H1 (cell line): ENCODE results near the gene FAM149A. TPM values are rescaled to one million over a fixed set of nuclear protein-coding genes. Genes with fewer than 3 reads are reported as not detected.

Experiments used
- CTCF ChIA-PET: fragments of 300-600 bp; sonication (Branson Sonifier 250); formaldehyde crosslinking; loops from one replicate; lab custom pipeline; 2021; ENCODE audit not compliant: partially characterized antibody; lab: Charles Lee
- POLR2A ChIA-PET: fragments of 300-600 bp; sonication (Branson Sonifier 250); formaldehyde crosslinking; loops from one replicate; lab custom pipeline; 2021; ENCODE audit warnings: inconsistent platforms; ENCODE audit not compliant: partially characterized antibody; lab: Charles Lee
- DNase-seq, 2 experiments: peaks; one replicate each; pipeline versions ENCODE4 v3.0.0 to v3.0.0-alpha.2; 2010 to 2022; ENCODE audit warnings: low spot score in 2 of 2, low read depth in 1 of 2, mixed read lengths in 1 of 2
- FAIRE-seq: peaks from 2 replicates; lab custom pipeline; 2011; peaks lifted over from hg19 to GRCh38; lab: Jason Lieb, UNC
- H2AFZ ChIP-seq: 2 replicates; pipeline ENCODE4 v1.8.1; 2012; ENCODE audit warnings: low read length, inconsistent platforms
- H2AK5ac ChIP-seq: 2 replicates; pipeline ENCODE4 v1.6.1; 2013; ENCODE audit warnings: low read depth, low read length
- H2BK120ac ChIP-seq: replicated peaks from 2 replicates; pipeline ENCODE3; 2013; ENCODE audit warnings: low read depth, low read length, inconsistent platforms
- H2BK12ac ChIP-seq: 2 replicates; pipeline ENCODE4 v1.6.1; 2013; ENCODE audit warnings: low read depth, low read length
- H2BK15ac ChIP-seq: 2 replicates; pipeline ENCODE4 v1.6.1; 2013; ENCODE audit warnings: low read length
- H2BK20ac ChIP-seq: 2 replicates; pipeline ENCODE4 v1.6.1; 2013; ENCODE audit warnings: low read length
- H2BK5ac ChIP-seq: 2 replicates; pipeline ENCODE4 v1.6.1; 2013; ENCODE audit warnings: low read depth, low read length
- H3K14ac ChIP-seq: 2 replicates; pipeline ENCODE4 v1.6.1; 2013; ENCODE audit warnings: inconsistent platforms; ENCODE audit not compliant: insufficient read length
- H3K18ac ChIP-seq: 2 replicates; pipeline ENCODE4 v1.6.1; 2013; ENCODE audit warnings: low read length; ENCODE audit errors: extremely low read depth
- H3K23ac ChIP-seq: 2 replicates; pipeline ENCODE4 v1.6.1; 2013; ENCODE audit warnings: inconsistent platforms; ENCODE audit not compliant: insufficient read length
- H3K23me2 ChIP-seq: 2 replicates; pipeline ENCODE4 v1.6.1; 2013; ENCODE audit warnings: low read depth, low read length
- H3K27ac ChIP-seq: 2 replicates; pipeline ENCODE4 v1.6.1; 2011; ENCODE audit warnings: low read depth, low read length, inconsistent platforms
- H3K27me3 ChIP-seq, 4 experiments: replicated peaks in 1 of 4; 1 replicate in 1 of 4; 2 replicates in 3 of 4; pipeline versions ENCODE4 v1.6.1 to v1.8.1; 2011 to 2013; ENCODE audit warnings: low read length in 3 of 4, mild to moderate bottlenecking in 3 of 4, inconsistent platforms in 2 of 4, mixed read lengths in 2 of 4, moderate library complexity in 1 of 4; ENCODE audit not compliant: control insufficient read depth in 3 of 4, insufficient read depth in 3 of 4; ENCODE audit errors: extremely low read depth in 1 of 4
- H3K36me3 ChIP-seq, 4 experiments: 2 replicates each; pipeline versions ENCODE4 v1.6.1 to v1.8.1; 2011 to 2013; ENCODE audit warnings: mild to moderate bottlenecking in 4 of 4, low read length in 3 of 4, moderate library complexity in 2 of 4, control low read depth in 1 of 4, inconsistent platforms in 1 of 4; ENCODE audit not compliant: insufficient read depth in 4 of 4, control insufficient read depth in 2 of 4
- H3K4ac ChIP-seq: replicated peaks from 2 replicates; pipeline ENCODE3; 2013; ENCODE audit warnings: low read length, low read depth, mixed read lengths, inconsistent platforms; ENCODE audit not compliant: insufficient read length
- H3K4me1 ChIP-seq, 4 experiments: replicated peaks in 1 of 4; 1 replicate in 1 of 4; 2 replicates in 3 of 4; pipeline versions ENCODE4 v1.6.1 to v1.8.1; 2011 to 2013; ENCODE audit warnings: low read length in 3 of 4, inconsistent platforms in 2 of 4, mixed read lengths in 1 of 4; ENCODE audit not compliant: insufficient read depth in 4 of 4, control insufficient read depth in 3 of 4
- H3K4me2 ChIP-seq, 2 experiments: 2 replicates each; pipeline versions ENCODE4 v1.6.1 to v1.8.1; 2011 to 2013; ENCODE audit warnings: low read depth in 2 of 2, low read length in 2 of 2, control low read depth in 1 of 2, inconsistent platforms in 1 of 2, mild to moderate bottlenecking in 1 of 2; ENCODE audit not compliant: insufficient read depth in 1 of 2
- H3K4me3 ChIP-seq, 4 experiments: fragments of 200-600, 300-600 bp in 1 of 4; sonication (generic), shearing (Covaris generic), sonication (Bioruptor Twin) in 1 of 4; 2 replicates each; pipeline versions ENCODE4 v1.5.1 to v1.8.1; 2011 to 2016; ENCODE audit warnings: low read length in 4 of 4, low read depth in 3 of 4, control low read depth in 2 of 4, inconsistent platforms in 2 of 4, mild to moderate bottlenecking in 2 of 4, mixed read lengths in 1 of 4, moderate library complexity in 1 of 4; ENCODE audit not compliant: insufficient read depth in 2 of 4; ENCODE audit errors: extremely low read depth in 1 of 4
- H3K56ac ChIP-seq: replicated peaks from 2 replicates; pipeline ENCODE3; 2013; ENCODE audit warnings: low read depth, mild to moderate bottlenecking, mixed read lengths, low read length, inconsistent platforms; ENCODE audit not compliant: insufficient read length
- H3K79me1 ChIP-seq: 2 replicates; pipeline ENCODE4 v1.6.1; 2013; ENCODE audit warnings: low read depth, low read length, control low read depth
- H3K79me2 ChIP-seq, 2 experiments: 2 replicates each; pipeline versions ENCODE4 v1.6.1 to v1.8.1; 2012 to 2013; ENCODE audit warnings: low read length in 2 of 2, mild to moderate bottlenecking in 2 of 2, inconsistent platforms in 1 of 2; ENCODE audit not compliant: insufficient read depth in 2 of 2, control insufficient read depth in 1 of 2
- H3K9ac ChIP-seq, 4 experiments: replicated peaks in 1 of 4; 1 replicate in 1 of 4; 2 replicates in 3 of 4; pipeline versions ENCODE4 v1.6.1 to v1.8.1; 2011 to 2013; ENCODE audit warnings: low read depth in 3 of 4, low read length in 3 of 4, control low read depth in 2 of 4, mild to moderate bottlenecking in 2 of 4, moderate library complexity in 2 of 4, inconsistent platforms in 1 of 4; ENCODE audit errors: extremely low read depth in 1 of 4
- H3K9me3 ChIP-seq, 2 experiments: 2 replicates each; pipeline versions ENCODE4 v1.6.1 to v1.8.1; 2012 to 2013; ENCODE audit warnings: mild to moderate bottlenecking in 2 of 2, moderate library complexity in 2 of 2, control low read depth in 1 of 2, inconsistent platforms in 1 of 2, low read depth in 1 of 2, low read length in 1 of 2, mixed read lengths in 1 of 2; ENCODE audit not compliant: insufficient read depth in 2 of 2
- H4K20me1 ChIP-seq, 2 experiments: replicated peaks in 1 of 2; 2 replicates each; pipeline versions ENCODE3 to v1.8.1; 2011 to 2013; ENCODE audit warnings: inconsistent platforms in 2 of 2, low read length in 2 of 2, mild to moderate bottlenecking in 1 of 2; ENCODE audit not compliant: insufficient read depth in 2 of 2, control insufficient read depth in 1 of 2
- H4K5ac ChIP-seq: 2 replicates; pipeline ENCODE4 v1.6.1; 2013; ENCODE audit warnings: low read length, low read depth, mixed read lengths, inconsistent platforms; ENCODE audit not compliant: insufficient read length
- H4K8ac ChIP-seq: 2 replicates; pipeline ENCODE4 v1.8.0; 2013; ENCODE audit warnings: mild to moderate bottlenecking, moderate library complexity, low read length, inconsistent platforms; ENCODE audit not compliant: insufficient read depth; ENCODE audit errors: extremely low read depth
- H4K91ac ChIP-seq: replicated peaks from 2 replicates; pipeline ENCODE3; 2013; ENCODE audit warnings: low read length, mixed read lengths, inconsistent platforms; ENCODE audit not compliant: insufficient read length
- ASH2L ChIP-seq: fragments of 200-600, 300-600 bp; sonication (generic); IDR thresholded peaks from one replicate; pipeline ENCODE4 v1.7.1; 2017; ENCODE audit warnings: low read length
- BRCA1 ChIP-seq: IDR thresholded peaks from 2 replicates; pipeline ENCODE4 v1.6.1; 2012; ENCODE audit warnings: low read depth, low read length, improper control_type of control experiment
- CBX5 ChIP-seq: fragments of 300-800, 300-1000 bp; sonication (generic); IDR thresholded peaks from 2 replicates; pipeline ENCODE4 v1.7.1; 2016; ENCODE audit warnings: antibody characterized with exemption, low read length, low read depth
- CEBPB ChIP-seq: IDR thresholded peaks from 2 replicates; pipeline ENCODE4 v1.6.1; 2012; ENCODE audit warnings: low read depth, low read length
- GABPA ChIP-seq: IDR thresholded peaks from 2 replicates; pipeline ENCODE4 v1.6.1; 2011; ENCODE audit warnings: mild to moderate bottlenecking, low read length, moderate library complexity, borderline replicate concordance; ENCODE audit not compliant: insufficient read depth
- NRF1 ChIP-seq: IDR thresholded peaks from 2 replicates; pipeline ENCODE4 v1.6.1; 2011; ENCODE audit warnings: mild to moderate bottlenecking, low read depth, low read length, improper control_type of control experiment
- PHF8 ChIP-seq: fragments of 200-600 bp; sonication (generic); conservative IDR thresholded peaks from 2 replicates; pipeline ENCODE4 v1.7.1; 2012; ENCODE audit warnings: low read depth, mild to moderate bottlenecking, inconsistent platforms, low read length, moderate library complexity
- RFX5 ChIP-seq: IDR thresholded peaks from 2 replicates; pipeline ENCODE4 v1.6.1; 2011; ENCODE audit warnings: low read depth, low read length, improper control_type of control experiment, borderline replicate concordance
- SAP30 ChIP-seq: fragments of 300-600 bp; sonication (generic); IDR thresholded peaks from 2 replicates; pipeline ENCODE4 v1.7.1; 2012; ENCODE audit warnings: low read length, moderate library complexity, mild to moderate bottlenecking, inconsistent platforms; ENCODE audit not compliant: insufficient read depth, insufficient replicate concordance
- SIX5 ChIP-seq: IDR thresholded peaks from 2 replicates; pipeline ENCODE4 v1.6.1; 2011; ENCODE audit warnings: mild to moderate bottlenecking, low read depth, low read length
- SP4 ChIP-seq: IDR thresholded peaks from 2 replicates; pipeline ENCODE4 v1.6.1; 2012; ENCODE audit warnings: low read length, inconsistent platforms
- SRF ChIP-seq: IDR thresholded peaks from 2 replicates; pipeline ENCODE4 v1.6.1; 2011; ENCODE audit warnings: mild to moderate bottlenecking, low read depth, low read length, moderate library complexity
- TBP ChIP-seq: IDR thresholded peaks from 2 replicates; pipeline ENCODE4 v1.6.1; 2011; ENCODE audit warnings: low read depth, low read length, improper control_type of control experiment
- YY1 ChIP-seq: IDR thresholded peaks from 2 replicates; pipeline ENCODE4 v1.6.1; 2011; ENCODE audit warnings: low read depth, mild to moderate bottlenecking, low read length
- WGBS, 2 experiments: shearing (Covaris generic) in 1 of 2; methylation state at CpG; one replicate each; pipeline versions ENCODE4 v1.1.6 to v1.1.7; 2013 to 2015; ENCODE audit warnings: low lambda C conversion rate in 2 of 2, mixed read lengths in 2 of 2, inconsistent platforms in 1 of 2, low coverage in 1 of 2, missing lambda C conversion rate in 1 of 2; ENCODE audit not compliant: insufficient replicate concordance in 2 of 2, insufficient coverage in 1 of 2, insufficient read length in 1 of 2; ENCODE audit errors: extremely low coverage in 1 of 2, missing lambda C conversion rate in 1 of 2; 5-methylcytosine and 5-hydroxymethylcytosine counted together
- polyA plus RNA-seq, 7 experiments: library from polyadenylated mRNA; depleted of rRNA in 3 of 7; stranded (reverse) in 5 of 7; unstranded in 2 of 7; fragments of >200 nt in 5 of 7; fragments of 200-250 nt in 2 of 7; gene quantifications; 1 replicate in 5 of 7; 2 replicates in 1 of 7; 4 replicates in 1 of 7; pipeline versions ENCODE4 v1.2.1 to v1.2.3, GENCODE V29; 2011 to 2013; ENCODE audit warnings: missing spikeins in 2 of 7, mixed read lengths in 2 of 7
- total RNA-seq: library from RNA; stranded (reverse); fragmentation: NEBNext Ultra II Directional; extraction: Animal tissue kit (Norgen Biotek cat#: 25700); gene quantifications from 2 replicates; pipeline ENCODE4 v1.2.1, GENCODE V29; 2021

The FAM149A gene
- total and polyA plus RNA-seq, 2 of the 8 experiments (the other 6 are each of a cell fraction or from before 2014, with no cell fraction given) = 6.1 to 8.5 TPM

DNA sequence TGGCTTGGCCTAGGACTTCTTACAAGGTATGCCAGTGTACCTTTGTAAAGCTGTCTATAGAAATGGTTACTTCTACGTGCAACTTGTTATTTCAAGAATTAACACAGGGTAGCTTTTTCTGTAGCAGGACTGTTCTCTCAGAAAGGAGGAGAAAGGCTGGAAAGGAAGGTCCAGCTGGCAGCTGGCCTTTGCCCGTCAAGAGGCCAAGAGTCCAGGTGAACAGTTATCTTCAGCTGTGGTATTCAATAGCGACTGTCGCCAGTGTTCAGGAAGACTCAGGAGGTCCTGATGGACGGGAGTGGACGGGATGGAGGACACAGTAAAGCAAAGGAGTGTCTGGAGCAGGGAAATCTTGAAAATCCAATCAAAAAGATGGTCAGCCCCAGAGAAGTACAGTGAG, 91.6 kb downstream of the FAM149A start:
- Histone ChIP-seq H3K18ac (no peak overlapping the region), H3K4me1 (0 out of 7 replicates have a peak, but pooled peaks cover 0 to 2% (median under 1%) of the 10 kb centered on the region in 4 experiments), H3K56ac (no peak overlapping the region), H4K91ac (no peak overlapping the region), H3K4ac (no peak overlapping the region), H3K36me3 (no peaks in the 10 kb centered on the region), H4K8ac (no peak overlapping the region), H3K27me3 (no peaks in the 10 kb centered on the region)
- TF ChIP-seq TBP (no peak), RFX5 (no peak), NRF1 (no peak), SAP30 (no peak), SP4 (no peak), CEBPB (no peak), SIX5 (no peak), CBX5 (no peak), BRCA1 (no peak), YY1 (no peak), ASH2L (no peak), GABPA (no peak), PHF8 (no peak), SRF (no peak)
- TF ChIP-seq, all 59 proteins: peak for 0
- Histone ChIP-seq H3K4me2 (no peak overlapping the region), H4K5ac (no peak overlapping the region), H2BK5ac (no peak overlapping the region), H2AK5ac (no peak overlapping the region), H3K27ac (no peak overlapping the region), H3K79me1 (no peaks in the 10 kb centered on the region), H3K9ac (no peak overlapping the region), H2BK15ac (no peak overlapping the region), H2BK12ac (no peak overlapping the region), H3K9me3 (no peaks in the 10 kb centered on the region), H2BK20ac (no peak overlapping the region), H2AFZ (no peak overlapping the region), H3K23ac (no peak overlapping the region), H3K14ac (no peak overlapping the region), H3K4me3 (no peak overlapping the region), H4K20me1 (no peaks in the 10 kb centered on the region), H3K79me2 (no peaks in the 10 kb centered on the region), H2BK120ac (no peak overlapping the region), H3K23me2 (peaks cover 5% of the 10 kb centered on the region; the same call in 1 of the 2 replicates)
- ChIA-PET POLR2A (no interaction called here), CTCF (interaction anchor here (0.8 to 1.5 kb wide), 2 partner anchors 48 to 63 kb away, joined by 3 read pairs; no protein-coding TSS in a partner anchor)
- DNase-seq (no peak), FAIRE-seq (no peak)
- WGBS, 2 experiments = 94% methylated on average over 6 of the region's 6 CpGs; no CpG with 5 or more reads in 1 of the 2 experiments
